DMS53 (cell line): ENCODE results near the gene MEIS2.
A peak's percentile ranks its signal among the peaks of the same experiment; 100 is the strongest.

Experiments used
- DNase-seq: peaks from one replicate; lab custom pipeline; 2025; lab: John Stamatoyannopoulos, UW

Gene MEIS2

DNA sequence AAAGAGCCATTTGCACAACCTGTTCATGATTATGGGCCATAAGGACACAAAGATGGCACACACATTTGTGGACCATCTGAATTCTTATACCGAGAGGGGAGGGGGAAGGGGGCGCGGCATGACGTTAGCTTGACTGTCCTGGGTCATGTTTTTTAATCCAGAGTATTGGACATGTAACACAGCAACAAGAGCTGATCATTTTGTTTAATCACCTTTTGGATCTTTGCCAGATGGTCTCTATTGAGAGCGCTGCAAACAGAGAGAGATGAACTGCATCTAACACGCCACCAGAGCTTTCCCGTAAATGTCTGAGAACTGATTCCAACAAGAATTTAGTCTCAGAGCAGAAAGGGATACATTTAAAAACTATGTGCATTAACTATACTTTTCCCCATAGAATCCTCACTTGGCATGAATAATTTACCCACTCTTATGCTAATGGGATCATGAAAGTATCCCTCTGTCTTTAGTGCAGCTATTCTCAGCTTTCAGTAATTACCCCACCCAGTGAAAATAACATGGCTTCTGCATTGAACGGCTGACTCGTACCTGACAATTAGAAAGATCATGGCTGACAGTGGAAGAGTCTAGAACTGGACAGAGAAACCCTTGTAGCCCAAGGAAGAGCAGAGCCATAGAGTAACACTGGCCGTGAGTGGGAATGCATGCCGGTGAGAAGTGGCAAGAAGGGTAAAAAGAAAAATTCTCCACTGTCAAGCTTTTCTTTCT lies 22.6 kb downstream of the MEIS2 start:
- no peak for DNase-seq

DNA sequence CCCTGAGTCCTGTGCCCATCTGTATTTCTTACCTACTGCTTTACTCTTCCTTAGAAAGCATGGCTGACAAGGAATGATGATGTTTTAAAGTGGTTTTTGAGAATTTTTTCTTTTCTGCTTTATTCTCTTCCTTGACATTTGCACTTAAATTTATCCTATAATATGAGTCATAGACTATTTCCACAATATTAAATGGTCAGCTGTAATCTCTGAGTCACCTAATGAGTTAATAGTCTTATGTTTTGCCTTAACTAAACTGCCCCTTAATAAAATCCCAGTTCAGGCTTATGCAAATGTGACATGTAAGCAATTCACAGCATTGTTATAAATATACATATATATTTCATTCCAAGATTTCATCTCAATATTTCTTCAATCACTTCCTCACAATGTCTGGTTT lies 23.8 kb downstream of the MEIS2 start:
- DNase-seq: no peak

DNA sequence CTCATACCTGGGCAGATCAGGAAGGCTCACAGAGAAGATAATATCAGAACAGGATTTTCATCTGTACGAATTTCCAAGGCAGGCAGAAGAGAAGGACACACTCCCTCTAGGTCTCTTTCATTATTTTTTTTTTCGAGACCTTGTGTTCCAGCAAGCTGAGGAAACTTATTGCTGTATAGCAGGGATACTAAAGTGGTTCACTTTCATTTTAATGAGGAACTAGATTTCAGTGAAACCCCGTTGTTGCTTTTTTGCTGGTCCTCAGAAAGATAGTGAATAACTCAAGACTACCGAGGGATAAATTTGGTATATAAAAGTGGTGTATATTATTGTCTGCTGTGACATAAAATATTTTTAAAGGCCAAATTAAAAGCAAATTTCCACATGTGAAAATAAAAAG lies 24.6 kb downstream of the MEIS2 start:
- no peak for DNase-seq

DNA sequence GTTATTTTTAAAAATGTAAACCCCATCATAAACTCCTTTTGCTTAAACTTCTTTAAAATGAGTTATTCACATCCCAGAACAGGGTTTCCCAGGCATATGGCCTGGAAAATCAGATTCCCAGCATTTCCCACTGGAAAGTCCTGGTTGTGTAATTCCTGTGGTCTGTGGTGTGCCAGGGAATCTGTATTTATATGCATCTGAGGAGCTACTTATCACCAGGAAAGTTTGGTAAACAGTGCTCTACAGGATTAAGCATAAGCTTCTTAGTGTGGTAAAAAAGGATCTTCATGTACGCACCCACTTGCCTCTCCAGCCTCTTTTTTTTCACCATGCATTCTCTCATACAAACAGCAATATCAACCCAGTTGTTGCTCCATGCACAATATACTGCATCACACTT lies 28.2 kb downstream of the MEIS2 start:
- DNase-seq: no peak

DNA sequence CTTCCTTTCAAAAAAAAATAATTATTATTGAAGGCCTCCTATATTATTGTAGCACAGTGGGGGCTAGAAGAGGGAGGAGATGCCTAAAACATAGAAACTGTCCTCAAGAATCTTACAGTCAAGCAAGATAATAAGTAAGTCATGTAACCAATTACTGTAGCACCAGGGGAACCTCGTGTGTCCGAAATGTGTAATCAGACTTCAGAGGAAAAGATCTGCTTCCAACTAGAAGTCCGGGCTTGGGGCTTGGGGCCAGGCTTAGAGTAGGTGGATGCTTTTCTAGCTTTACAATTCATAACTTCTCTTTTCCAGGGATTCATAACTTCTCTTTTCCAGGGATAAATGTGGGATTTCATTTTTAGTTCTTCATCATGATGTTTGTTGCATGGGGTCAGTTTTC lies 29.2 kb downstream of the MEIS2 start:
- no peak for DNase-seq

DNA sequence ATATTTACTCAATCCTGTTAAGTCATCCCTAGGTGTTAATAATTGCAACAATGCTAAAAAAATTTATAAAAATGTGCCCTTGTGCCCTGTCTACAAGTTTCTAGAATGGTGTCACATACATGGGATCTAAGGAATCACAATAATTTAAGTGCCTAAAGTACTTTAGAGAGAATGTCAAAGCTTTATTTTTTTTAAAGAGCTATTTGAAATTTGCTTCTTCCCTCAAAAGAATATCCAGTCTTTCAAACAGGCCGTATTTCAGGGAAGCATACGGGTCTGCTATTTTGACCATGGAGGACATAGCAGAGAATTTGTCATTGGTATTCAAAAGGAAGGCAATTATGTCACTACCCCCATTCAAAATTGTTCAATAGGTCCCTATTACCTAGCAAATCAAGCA lies 29.7 kb downstream of the MEIS2 start:
- no peak for DNase-seq

DNA sequence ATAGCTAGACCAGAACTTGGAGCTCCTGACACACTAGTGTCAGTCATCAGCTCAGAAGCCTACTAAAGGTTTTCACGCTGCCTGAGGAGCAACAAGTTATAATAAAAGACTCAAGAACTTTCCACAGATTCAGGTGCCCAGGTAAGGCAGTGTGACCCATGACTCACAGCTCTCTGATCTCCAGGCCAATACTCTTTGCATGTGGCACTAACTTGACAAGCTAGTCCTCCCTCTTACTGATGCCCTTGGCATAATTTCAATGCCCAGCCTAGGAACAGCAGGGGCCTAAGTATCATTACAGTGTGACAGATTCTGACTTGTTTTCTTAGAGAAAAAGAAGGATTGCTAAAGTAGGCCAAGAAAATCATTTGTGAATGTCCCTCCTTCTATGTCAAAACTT lies 38.4 kb downstream of the MEIS2 start:
- peak; percentile 24 for DNase-seq

DNA sequence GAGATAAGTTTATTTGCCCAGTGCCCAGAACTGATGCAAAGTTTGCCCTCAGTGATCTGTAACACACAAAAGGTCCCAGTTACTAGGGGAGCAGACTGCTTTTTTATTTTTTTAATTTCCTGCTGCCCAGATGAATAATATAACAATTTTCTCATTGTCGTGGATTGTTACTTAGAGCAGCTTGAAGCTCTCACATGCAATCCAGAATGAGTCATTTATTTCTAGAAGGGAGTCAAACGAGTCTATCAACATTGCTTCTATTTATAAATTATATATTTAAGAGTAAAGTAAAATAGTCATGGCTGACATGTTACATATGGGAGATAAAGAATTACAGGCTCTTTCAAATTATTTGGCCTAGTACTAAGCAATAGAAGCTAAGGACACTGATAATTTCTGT lies 41.3 kb downstream of the MEIS2 start:
- peak; percentile 48 for DNase-seq

DNA sequence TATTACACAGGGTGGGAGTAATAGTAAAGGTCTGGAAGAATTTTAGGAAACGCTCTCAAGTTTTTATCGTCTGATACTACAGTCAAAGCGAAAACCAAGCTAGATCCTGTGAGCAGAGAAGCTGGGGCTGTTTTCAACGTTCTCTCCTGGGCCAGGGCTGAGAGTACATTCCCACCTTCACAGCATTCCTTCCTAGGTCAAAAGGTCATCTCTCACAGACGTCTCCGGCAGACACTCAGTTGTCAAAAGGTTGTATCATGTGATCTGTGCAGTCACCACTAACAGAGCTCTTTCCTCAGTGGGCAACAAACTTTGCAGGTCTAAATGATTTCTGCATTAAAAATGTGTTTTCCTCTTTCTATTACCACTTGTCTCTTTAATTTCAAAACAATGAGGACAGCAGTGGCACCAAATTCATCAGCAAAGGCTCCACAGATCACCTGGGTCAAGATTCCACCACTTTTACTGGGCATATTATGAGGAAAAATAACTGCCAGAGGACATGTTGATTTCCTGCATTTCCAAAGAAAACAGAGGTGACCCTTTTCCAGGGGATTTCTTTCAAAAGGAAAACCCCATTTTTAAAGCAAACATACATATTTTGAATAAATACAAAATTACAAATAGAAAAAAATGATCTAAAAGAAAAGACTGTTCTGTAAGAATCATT lies 41.9 kb downstream of the MEIS2 start:
- DNase-seq: no peak

DNA sequence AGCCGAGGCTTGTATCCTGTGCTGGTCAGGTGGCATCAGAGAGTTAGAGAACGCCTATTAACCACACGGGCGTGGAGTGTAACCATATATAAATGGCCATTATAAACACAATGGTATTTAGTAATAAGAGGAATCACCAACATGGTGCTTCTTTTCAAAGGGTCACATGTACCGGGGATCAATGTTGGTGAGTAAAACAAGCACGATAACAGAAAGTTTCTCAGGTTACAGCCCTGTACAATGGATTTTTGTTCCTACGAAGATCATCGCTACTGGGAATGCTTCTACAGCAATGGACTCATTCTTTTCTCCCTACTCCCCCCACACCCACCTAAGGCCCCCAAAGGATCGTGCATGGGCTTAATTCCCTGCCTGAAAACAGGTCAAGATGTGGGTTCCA lies 42.5 kb downstream of the MEIS2 start:
- no peak for DNase-seq

DNA sequence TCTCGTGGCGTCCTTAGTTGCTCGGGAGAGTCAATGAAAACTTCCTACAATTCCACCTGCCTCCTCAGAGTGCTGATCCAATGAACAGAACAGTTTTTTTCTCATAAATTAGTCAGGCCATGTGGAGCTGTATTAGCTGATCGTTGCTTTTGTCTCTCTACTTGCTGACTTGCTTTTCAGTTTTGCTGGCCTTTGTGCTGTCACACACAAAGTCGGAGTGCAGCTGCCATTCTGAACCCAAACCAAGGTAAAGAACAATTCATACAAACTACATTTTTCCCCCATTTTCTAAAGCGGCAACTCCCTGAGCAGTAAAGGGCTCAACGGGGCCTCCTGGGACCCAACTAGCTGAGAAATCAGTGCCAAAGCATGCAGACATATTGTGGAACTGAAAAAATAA lies 43.1 kb downstream of the MEIS2 start:
- no peak for DNase-seq

DNA sequence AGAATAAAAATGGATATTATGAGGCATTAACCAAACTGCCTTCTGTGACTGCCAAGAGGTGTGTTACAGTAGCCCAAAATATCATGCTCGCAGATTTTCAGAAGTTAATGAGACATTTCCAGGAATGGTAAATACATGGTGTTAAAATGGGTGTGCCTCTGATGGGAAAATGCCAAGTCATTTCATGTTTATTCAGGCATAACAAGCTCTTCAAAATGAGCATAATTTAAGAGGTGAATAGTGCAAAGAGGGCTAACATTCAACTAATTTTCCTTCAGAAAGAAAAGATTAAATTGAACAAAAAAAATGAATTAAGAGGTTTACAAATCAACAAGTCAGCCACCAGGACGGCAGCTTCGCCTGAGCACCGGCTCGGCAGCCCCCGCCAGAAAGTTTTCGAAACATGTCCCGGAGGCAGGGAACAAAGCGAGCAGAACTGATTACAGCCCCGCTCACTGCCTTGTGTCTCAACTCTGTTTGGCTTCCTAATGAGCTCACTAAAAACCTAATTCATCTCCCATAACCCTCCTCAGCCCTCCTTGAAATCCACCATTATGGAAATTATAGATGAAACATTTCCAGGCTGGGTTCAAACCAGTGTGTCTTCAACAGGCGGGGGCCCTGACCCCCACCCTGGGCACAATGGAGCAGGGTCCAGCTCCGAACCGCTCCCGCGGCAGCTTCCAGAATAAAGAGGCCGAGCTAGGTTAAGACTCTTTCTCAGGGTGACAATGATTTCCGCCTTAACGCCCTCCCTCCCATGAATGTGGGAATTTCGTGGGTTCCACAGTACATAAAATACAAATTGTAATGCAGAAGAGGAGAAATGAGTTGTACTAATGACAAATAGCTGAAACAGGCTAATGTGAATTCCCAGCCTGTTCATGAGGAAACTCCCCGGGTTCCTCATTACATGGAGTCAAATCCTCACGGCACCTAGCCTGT lies 43.9 kb downstream of the MEIS2 start:
- DNase-seq: no peak

DNA sequence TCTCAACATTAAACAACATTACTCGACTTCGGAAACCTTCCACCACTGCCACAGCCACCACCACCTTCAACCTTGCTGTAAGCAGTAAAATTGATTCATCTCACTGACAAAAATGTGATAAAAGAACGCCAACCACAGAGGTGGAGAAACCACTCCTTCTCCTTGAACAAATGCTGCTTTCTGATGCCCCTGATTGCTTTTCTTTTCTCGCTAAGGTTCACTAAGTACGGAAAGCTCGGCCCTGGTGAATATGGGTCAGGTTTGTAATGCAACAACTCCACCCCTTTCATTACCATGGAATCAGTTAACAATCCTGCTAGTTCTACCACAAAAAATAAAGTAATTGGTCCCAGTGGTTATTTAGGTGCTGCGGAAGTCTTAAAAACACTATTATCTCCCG lies 44.9 kb downstream of the MEIS2 start:
- DNase-seq: no peak

DNA sequence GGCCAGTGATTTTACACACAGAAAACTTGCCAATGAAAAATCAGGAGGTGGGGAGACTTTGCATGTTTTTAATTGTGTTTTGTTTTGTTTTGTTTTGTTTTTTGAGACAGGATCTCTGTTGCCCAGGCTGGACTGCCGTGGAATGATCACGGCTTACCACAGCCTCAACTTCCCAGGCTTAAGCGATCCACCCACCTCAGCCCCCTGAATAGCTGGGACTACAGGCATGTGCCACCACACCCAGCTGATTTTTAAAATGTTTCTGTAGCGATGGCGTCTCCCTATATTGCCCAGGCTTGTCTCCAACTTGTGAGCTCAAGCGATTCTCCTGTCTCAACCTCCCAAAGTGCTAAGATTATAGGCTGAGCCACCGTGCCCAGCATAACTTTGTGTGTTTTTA lies 46.0 kb downstream of the MEIS2 start:
- DNase-seq: no peak

DNA sequence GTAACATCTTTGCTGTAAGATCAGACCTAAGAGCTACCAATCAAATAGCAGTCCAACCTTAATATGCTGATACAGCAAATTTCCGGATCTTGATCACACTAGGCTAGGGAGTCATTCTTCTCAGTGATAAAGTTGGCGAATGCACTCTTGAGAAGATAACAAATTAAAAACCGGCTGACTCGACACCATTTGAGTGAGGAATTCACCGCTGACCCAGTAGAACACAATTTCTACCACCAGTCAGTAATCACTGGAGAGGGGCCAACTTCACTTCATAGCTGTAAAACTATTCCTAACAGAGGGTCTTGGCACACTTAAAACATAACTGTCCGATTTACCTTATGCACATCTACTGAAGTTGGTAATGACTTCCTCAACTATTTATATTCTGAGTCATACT lies 47.2 kb downstream of the MEIS2 start:
- DNase-seq: no peak

DNA sequence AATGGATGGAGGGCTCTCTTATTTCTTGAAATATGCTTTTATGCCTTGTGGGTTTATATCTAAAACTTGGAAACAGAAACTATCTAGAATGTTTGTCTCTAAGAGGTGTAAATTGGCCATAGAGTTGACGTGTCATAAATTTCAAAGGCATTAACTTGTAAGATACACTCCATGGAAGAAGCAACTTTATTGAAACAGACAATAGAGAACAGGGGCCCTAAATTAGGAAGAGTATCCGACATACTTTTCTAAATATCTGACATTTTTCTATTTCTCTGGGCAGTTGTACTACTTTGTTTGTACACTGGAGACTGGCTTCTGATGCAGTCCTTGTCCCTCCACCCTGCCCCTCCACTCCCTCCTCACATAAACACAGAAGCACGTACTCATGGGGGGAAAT lies 50.0 kb downstream of the MEIS2 start:
- no peak for DNase-seq

DNA sequence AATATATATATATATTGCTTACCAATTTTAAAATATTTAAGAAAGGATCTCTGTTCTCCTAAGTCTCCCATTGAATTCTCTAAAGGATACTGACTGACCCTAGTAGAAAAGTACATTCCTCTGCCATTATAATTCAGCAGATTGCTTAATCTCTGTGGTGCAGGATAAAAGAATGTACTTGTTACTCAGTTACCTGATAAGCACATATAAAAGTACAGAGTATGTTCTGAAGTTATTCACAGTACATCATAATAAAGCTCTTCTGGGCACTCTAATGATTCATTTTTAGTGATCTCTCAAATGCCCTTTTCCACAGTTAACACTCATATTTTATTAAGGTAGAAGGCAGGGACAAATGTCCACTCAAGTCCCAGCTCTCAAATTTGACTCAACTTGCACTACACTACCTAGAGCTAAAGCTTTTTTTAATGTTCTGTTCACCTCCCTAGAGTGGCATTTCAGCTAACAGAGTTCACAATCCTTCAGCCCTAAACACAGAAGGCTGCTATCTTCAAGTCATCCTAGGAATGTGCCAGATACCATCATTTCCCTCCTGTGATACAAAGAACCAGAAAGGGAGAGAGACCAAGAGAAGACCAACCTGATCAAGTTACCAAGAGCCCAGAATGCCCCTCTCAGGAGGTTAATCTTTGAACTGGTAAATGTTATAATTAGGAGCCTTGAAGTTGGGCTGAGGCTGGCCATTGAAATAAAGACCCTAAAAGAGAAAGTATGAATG lies 53.3 kb downstream of the MEIS2 start:
- peak; percentile 4 for DNase-seq

DNA sequence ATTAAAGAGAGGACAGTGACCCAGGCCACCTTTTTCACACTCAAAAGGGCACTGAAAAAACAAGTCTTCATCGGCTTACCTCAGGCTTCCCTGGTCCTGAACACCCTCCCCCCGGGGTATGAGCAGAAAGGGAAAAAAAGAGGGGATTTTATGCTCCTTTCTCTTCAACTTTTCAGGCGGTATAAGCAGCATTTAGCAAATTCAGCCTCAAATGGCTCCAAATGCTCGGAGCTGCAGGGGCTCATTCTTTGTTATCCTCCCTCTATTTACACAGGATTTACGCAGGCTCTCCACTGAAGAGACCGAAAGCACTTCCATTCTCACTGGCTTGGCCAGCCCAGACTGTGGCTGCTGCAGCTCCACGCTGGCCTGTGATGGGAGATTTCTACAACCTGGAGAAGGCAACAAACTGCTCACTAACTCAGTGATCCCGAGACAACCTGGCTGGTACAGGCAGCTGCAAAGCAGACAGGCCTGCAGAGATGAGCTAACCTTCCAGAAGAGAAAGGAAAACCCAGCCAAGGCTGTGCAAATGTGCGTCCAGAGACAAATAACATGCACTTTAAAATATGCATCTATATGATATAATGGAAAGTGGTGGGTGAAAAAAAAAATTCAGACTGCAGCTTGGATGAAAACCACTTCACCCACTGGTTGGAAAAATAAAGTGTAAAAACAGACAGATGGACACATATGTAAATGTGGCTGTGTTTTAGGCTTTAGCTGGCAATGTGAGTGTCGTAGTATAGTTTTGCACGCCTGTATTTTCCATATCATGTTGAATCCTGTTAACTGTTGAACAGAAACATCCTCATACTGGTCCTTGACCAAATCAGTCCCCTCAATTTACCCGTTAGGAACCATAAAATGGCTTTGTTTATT lies 54.2 kb downstream of the MEIS2 start:
- peak; percentile 86 for DNase-seq

DNA sequence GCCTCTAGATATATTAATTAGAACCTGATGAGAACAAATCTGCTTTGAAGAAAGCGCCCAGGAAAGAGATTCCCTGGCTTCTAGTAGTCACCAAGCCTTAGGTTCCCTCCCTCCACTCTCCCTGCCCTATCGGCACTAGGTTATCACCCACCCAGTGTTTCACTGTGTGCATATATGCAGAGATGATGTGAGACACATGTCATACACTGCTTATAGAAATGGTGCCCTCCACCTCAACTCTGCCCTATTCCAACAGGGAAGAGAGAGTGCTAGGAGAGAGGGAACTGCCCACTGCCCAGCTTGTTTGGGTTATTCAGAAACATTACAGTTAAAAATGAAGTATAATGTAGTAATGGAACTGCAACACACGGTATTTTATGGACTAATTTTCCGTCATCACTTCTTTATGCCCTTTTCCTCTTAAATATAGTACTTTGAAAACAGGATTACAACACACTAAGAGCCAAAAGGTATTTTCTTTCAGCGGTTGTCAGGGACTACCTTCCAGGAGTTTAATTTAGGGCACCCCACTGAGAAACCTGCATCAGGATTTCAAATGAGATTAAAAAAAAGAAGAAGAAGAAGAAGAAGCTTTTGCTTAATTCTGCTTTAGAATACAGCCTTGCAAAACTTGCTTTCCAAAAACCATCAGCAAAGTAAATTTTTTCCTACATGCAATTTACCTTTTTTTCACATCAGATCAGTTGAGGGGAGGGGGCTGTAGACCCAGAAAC lies 55.3 kb downstream of the MEIS2 start:
- peak; percentile 12 for DNase-seq

DNA sequence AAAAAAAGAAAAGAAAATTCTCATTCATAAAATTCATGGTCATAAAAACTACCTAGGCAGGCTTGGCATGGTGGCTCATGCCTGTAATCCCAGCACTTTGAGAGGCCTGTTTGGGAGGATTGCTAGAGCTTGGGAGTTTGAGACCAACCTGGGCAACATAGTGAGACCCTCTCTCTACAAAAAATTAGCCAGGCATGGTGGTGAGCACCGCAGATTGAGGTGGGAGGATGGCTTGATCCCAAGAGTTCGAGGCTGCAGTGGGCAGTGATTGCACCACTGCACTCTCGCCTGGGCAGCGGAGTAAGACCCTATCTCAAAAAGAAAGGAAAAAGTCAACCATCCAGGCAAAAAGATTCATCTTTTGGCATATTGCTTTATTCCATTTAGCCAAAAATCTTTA lies 58.5 kb downstream of the MEIS2 start:
- no peak for DNase-seq
